Posterior vena cava (tissue), 2 donors: ENCODE measurements around the gene ANKMY1. TPM values are rescaled to one million over a fixed set of nuclear protein-coding genes. Genes with fewer than 3 reads are reported as not detected.

Experiments
- DNase-seq: peaks from one replicate; pipeline ENCODE4 v3.0.0-alpha.2; 2020; ENCODE audit warnings: low spot score
- intact Hi-C, 2 donors: fragments of 100-400 bp; cut with DNase I; formaldehyde crosslinking; loops; one replicate each; pipeline versions ENCODE4 v1.14.1 to v1.14.2; 2022 to 2023
- total RNA-seq, 2 donors: library from RNA; stranded (reverse); fragmentation: NEBNext Ultra II Directional; extraction: Animal tissue kit (Norgen Biotek cat#: 25700); gene quantifications; one replicate each; pipeline ENCODE4 v1.2.1, GENCODE V29; 2021
- donor health status: DM: yes; HTN: yes; CAD: no.
- donor health status: DM: yes; HTN: yes; CAD: no.

Gene ANKMY1
- total RNA-seq, 2 donors from 2014 or later: 7.1 to 12.9 TPM

GRCh38 chr2:240513549-240514287, 44.1 kb downstream of the ANKMY1 start:
- peak; percentile 96 for DNase-seq

GRCh38 chr2:240512666-240513535, 44.9 kb downstream of the ANKMY1 start:
- DNase-seq: no peak
- intact Hi-C loops: loop anchor here in 1 of 2 donors (10.0 kb wide), 1 partner anchor 192 kb away; no protein-coding TSS in a partner anchor

More at GRCh38 chr2:240513549-240514287, 44.1 kb downstream of the ANKMY1 start:
- intact Hi-C loops: loop anchor here in 1 of 2 donors (10.0 kb wide), 1 partner anchor 191 kb away; no protein-coding TSS in a partner anchor

GRCh38 chr2:240512109-240512485, 45.7 kb downstream of the ANKMY1 start:
- no peak for DNase-seq
- intact Hi-C loops: loop anchor here in 1 of 2 donors (10.0 kb wide), 1 partner anchor 193 kb away; no protein-coding TSS in a partner anchor

GRCh38 chr2:240511351-240512108, 46.3 kb downstream of the ANKMY1 start:
- DNase-seq: no peak
- intact Hi-C loops: loop anchor here in 1 of 2 donors (10.0 kb wide), 1 partner anchor 193 kb away; no protein-coding TSS in a partner anchor

- no peak for DNase-seq
- intact Hi-C loops: loop anchor here in 1 of 2 donors (10.0 kb wide), 1 partner anchor 194 kb away; no protein-coding TSS in a partner anchor
Observed at GRCh38 chr2:240510513-240511210, 47.1 kb downstream of the ANKMY1 start.

- DNase-seq: no peak
- intact Hi-C loops: loop anchor here in 1 of 2 donors (10.0 kb wide), 1 partner anchor 195 kb away; no protein-coding TSS in a partner anchor
Observed at GRCh38 chr2:240509667-240510512, 47.9 kb downstream of the ANKMY1 start.

- no peak for DNase-seq
- intact Hi-C loops: no loop called here
Observed at GRCh38 chr2:240508832-240509545, 48.8 kb downstream of the ANKMY1 start.

- intact Hi-C loops: no loop called here
- DNase-seq: no peak
Observed at GRCh38 chr2:240507778-240508251, 50.0 kb downstream of the ANKMY1 start.

- peak; percentile 54 for DNase-seq
- intact Hi-C loops: no loop called here
Observed at GRCh38 chr2:240507060-240507777, 50.6 kb downstream of the ANKMY1 start.

GRCh38 chr2:240506406-240507059, 51.3 kb downstream of the ANKMY1 start:
- intact Hi-C loops: no loop called here
- DNase-seq: peak; percentile 56

- DNase-seq: peak; percentile 72
- intact Hi-C loops: no loop called here
Observed at GRCh38 chr2:240505910-240506309, 51.9 kb downstream of the ANKMY1 start.

GRCh38 chr2:240503848-240504247, 53.9 kb downstream of the ANKMY1 start:
- DNase-seq: no peak
- intact Hi-C loops: no loop called here

- intact Hi-C loops: no loop called here
- no peak for DNase-seq
Observed at GRCh38 chr2:240503375-240503774, 54.4 kb downstream of the ANKMY1 start.

- no peak for DNase-seq
- intact Hi-C loops: no loop called here
Observed at GRCh38 chr2:240502430-240503121, 55.2 kb downstream of the ANKMY1 start.

GRCh38 chr2:240502059-240502429, 55.7 kb downstream of the ANKMY1 start:
- intact Hi-C loops: no loop called here
- DNase-seq: no peak
